Right cardiac atrium (tissue), 5 donors: ENCODE results near the gene NEUROD6. TPM values are rescaled to one million over a fixed set of nuclear protein-coding genes. Genes with fewer than 3 reads are reported as not detected.

ENCODE experiments used
- ATAC-seq, 2 donors: fragments of 200-7000 bp; cut with Tn5 transposase; one replicate each; pipeline versions ENCODE4 v1.8.0 to v1.9.1; 2020; ENCODE audit warnings: moderate library complexity in 2 of 2, mild to moderate bottlenecking in 1 of 2
- DNase-seq, 3 donors: peaks; one replicate each; pipeline ENCODE4 v3.0.0-alpha.2; 2020
- H3K27ac ChIP-seq: one replicate; pipeline ENCODE4 v1.5.1; 2013; ENCODE audit warnings: mild to moderate bottlenecking, low read length, control low read depth, moderate library complexity
- H3K27me3 ChIP-seq: one replicate; pipeline ENCODE4 v1.6.1; 2013; ENCODE audit not compliant: control insufficient read depth, insufficient read depth
- H3K4me1 ChIP-seq: one replicate; pipeline ENCODE4 v1.6.1; 2013; ENCODE audit warnings: low read length; ENCODE audit not compliant: control insufficient read depth, insufficient read depth
- H3K4me3 ChIP-seq: one replicate; pipeline ENCODE4 v1.5.1; 2013; ENCODE audit warnings: low read length, control low read depth
- H3K9me3 ChIP-seq: one replicate; pipeline ENCODE4 v1.6.1; 2013; ENCODE audit warnings: low read length; ENCODE audit not compliant: control insufficient read depth
- WGBS: extraction: QIAGEN DNeasy Blood & Tissue Kit; methylation state at CpG from one replicate; pipeline ENCODE4 v1.1.7; 2013; 5-methylcytosine and 5-hydroxymethylcytosine counted together
- intact Hi-C, 4 donors: fragments of 100-400 bp; cut with DNase I; formaldehyde crosslinking; loops; one replicate each; pipeline versions ENCODE4 v1.11.0 to v1.14.0; 2022 to 2023
- polyA plus RNA-seq: library from polyadenylated mRNA; stranded (reverse); fragments of 200-250 nt; gene quantifications from one replicate; pipeline ENCODE4 v1.2.3, GENCODE V29; 2013
- total RNA-seq, 4 donors: library from RNA; stranded (reverse); fragmentation: NEBNext Ultra II Directional; extraction: Animal tissue kit (Norgen Biotek cat#: 25700); gene quantifications; one replicate each; pipeline ENCODE4 v1.2.1, GENCODE V29; 2021
- donor health status: healthy with polysubstance abuse.
- donor health status: DM: no; HTN: yes; CAD: no.
- donor health status: DM: no; HTN: no; CAD: no.
- donor health status: DM: no; HTN: yes; CAD: no; lungs with severe emphysema.
- donor health status: DM: yes; HTN: yes; CAD: no.

Gene NEUROD6
- total and polyA plus RNA-seq, 5 donors: not detected

DNA sequence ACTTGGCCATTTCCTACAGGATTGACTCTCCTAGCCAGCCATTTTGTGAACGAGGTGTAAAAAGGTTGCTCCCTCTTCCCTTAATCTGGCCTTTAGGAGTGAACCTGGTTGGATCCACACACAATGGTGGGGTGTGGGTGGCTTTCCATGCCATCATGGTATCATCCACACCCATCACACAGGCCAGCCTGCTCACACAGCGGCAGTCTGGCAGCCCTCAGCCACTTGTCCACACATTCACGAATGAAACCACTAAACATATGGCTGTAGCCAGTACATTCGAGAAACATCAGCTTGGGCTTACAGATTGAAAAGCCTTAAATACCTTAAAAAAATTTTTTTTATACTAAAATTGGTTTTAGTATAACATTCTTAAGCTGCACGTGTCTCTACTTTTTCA lies 31.9 kb downstream of the NEUROD6 start:
- no peak overlapping the region for H3K4me3 ChIP-seq
- DNase-seq (no peak), ATAC-seq (no peak)
- H3K27ac ChIP-seq: no peak overlapping the region
- 85% methylated on average over 5 of the region's 5 CpGs for WGBS
- intact Hi-C loops: no loop called here
- no peaks in the 10 kb centered on the region for H3K9me3 ChIP-seq
- no peaks in the 10 kb centered on the region for H3K4me1 ChIP-seq
- no peaks in the 10 kb centered on the region for H3K27me3 ChIP-seq

- Histone ChIP-seq H3K27ac (no peak overlapping the region), H3K9me3 (no peaks in the 10 kb centered on the region), H3K4me3 (no peak overlapping the region), H3K4me1 (no peaks in the 10 kb centered on the region), H3K27me3 (no peaks in the 10 kb centered on the region)
- intact Hi-C loops: no loop called here
- 74% methylated on average over 7 of the region's 7 CpGs for WGBS
- DNase-seq (no peak), ATAC-seq (no peak)
Observed at GRCh38 chr7:31307972-31308371, 32.6 kb downstream of the NEUROD6 start.

DNA sequence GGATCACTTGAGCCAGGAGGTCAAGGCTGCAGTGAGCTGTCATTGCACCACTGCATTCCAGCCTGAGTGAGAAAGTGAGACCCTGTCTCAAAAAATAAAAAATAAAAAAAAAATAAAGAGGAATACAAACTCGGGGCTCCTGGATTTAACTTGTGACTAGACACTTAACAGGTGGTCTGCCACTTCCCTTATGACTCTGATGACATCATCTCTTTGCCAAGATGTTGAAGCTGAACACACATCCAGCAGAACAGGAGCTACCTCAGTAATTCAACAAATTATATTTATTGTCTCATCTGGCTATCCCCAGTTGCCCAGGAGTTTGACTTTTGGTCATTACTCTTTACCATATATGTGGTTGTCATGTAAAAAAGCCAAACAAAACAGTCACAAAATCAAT lies 35.3 kb downstream of the NEUROD6 start:
- WGBS: 57% methylated on average over 1 of the region's 1 CpG
- no peak overlapping the region for H3K4me3 ChIP-seq
- DNase-seq: no peak
- H3K27me3 ChIP-seq: no peaks in the 10 kb centered on the region
- H3K4me1 ChIP-seq: no peaks in the 10 kb centered on the region
- no peak for ATAC-seq
- no peaks in the 10 kb centered on the region for H3K9me3 ChIP-seq
- intact Hi-C loops: no loop called here
- no peak overlapping the region for H3K27ac ChIP-seq

GRCh38 chr7:31304446-31304845 lies 36.1 kb downstream of the NEUROD6 start:
- intact Hi-C loops: no loop called here
- 56% methylated on average over 4 of the region's 4 CpGs for WGBS
- DNase-seq: no peak
- Histone ChIP-seq H3K9me3 (no peaks in the 10 kb centered on the region), H3K27me3 (no peaks in the 10 kb centered on the region), H3K27ac (no peak overlapping the region), H3K4me1 (no peaks in the 10 kb centered on the region), H3K4me3 (no peak overlapping the region)
- no peak for ATAC-seq

- Histone ChIP-seq H3K4me1 (no peaks in the 10 kb centered on the region), H3K4me3 (no peak overlapping the region), H3K9me3 (no peaks in the 10 kb centered on the region), H3K27me3 (no peaks in the 10 kb centered on the region), H3K27ac (no peak overlapping the region)
- DNase-seq: no peak
- intact Hi-C loops: no loop called here
- WGBS: 80% methylated on average over 7 of the region's 7 CpGs
- ATAC-seq: no peak
Observed at GRCh38 chr7:31302356-31302755, 38.2 kb downstream of the NEUROD6 start.

DNA sequence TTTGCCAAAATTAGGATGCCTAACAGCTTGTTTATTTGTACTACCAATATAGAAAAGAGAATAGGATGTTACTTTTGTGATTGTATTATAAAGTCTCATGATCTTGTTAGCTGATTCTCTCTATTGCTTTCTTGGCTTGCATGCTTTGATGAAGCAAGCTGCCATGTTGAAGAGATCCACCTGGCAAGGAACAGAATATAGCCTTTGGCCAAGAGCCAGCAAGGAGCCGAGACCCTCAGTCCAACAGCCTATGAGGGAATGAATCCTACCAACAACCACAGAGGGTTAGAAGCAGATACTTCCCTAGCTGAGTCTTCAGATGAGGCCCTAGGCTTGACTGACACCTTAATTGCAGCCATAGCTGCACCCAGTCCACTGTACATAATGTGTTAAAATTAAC lies 41.2 kb downstream of the NEUROD6 start:
- H3K4me3 ChIP-seq: no peak overlapping the region
- intact Hi-C loops: no loop called here
- no peak for ATAC-seq
- 54% methylated on average over 1 of the region's 1 CpG for WGBS
- no peaks in the 10 kb centered on the region for H3K4me1 ChIP-seq
- no peaks in the 10 kb centered on the region for H3K27me3 ChIP-seq
- no peak for DNase-seq
- no peak overlapping the region for H3K27ac ChIP-seq
- no peaks in the 10 kb centered on the region for H3K9me3 ChIP-seq

DNA sequence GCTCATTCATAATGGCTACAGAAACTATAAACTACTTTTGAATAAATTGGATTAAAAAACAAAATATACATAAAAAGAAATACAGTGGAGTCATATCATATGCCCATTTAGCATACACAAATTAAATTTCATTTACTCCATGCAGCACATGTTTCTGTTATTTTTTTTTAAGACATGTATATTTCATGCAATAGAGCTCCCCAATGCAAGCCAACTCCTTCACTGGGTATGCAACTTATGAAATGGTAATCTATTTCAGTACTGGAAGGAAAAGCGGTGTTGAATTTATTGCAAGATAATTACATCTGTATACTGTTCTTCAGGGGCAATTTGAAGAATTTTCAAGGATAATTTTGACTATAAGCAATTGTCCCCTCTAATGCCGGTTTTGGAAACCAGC lies 49.9 kb downstream of the NEUROD6 start:
- intact Hi-C loops: no loop called here
- no peaks in the 10 kb centered on the region for H3K27me3 ChIP-seq
- no peak for ATAC-seq
- whole genome bisulfite sequencing: 61% methylated on average over 2 of the region's 2 CpGs
- no peak overlapping the region for H3K4me3 ChIP-seq
- no peaks in the 10 kb centered on the region for H3K4me1 ChIP-seq
- no peaks in the 10 kb centered on the region for H3K9me3 ChIP-seq
- no peak overlapping the region for H3K27ac ChIP-seq
- DNase-seq: no peak

Other genes starting within 250 kb of the NEUROD6 start
- gene ITPRID1, start 173.4 kb upstream of the NEUROD6 start, total RNA-seq: not detected
- gene ITPRID1, start 173.4 kb upstream of the NEUROD6 start, polyA plus RNA-seq: not detected